Measurements from ENCODE around the gene TRPC6. TPM values are rescaled to one million over a fixed set of nuclear protein-coding genes. Genes with fewer than 3 reads are reported as not detected.

The TRPC6 gene
- total and polyA plus RNA-seq, 2 of the 8 experiments (the other 6 are each of a cell fraction or from before 2014, with no cell fraction given) = 0.26 to 0.39 TPM

DNA sequence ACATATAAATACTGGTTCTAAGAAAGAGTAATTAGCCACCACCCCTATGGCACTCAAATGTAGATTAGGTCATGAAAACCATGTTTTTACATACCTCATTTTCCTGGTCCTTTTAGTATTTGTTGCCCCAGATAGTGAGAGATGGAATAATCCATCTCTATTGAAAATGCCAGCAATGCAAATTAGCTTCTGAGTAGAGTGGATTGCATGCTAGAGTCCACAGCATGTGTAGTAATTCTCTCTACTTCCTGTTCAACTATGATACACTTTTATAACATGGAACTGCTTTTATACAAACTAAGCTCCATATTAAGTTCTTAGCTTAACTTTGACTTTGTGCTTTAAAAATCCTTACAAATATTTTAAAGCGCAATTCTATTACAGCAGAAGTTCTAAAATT is 73.2 kb downstream of the TRPC6 start (continued):
- TF ChIP-seq HDAC2 (IDR thresholded peaks at IDR 0.05; ENCODE audit: borderline replicate concordance in 1 of 2, low read depth in 2 of 2, low read length in 2 of 2) (no peak), CBX5 (IDR thresholded peaks at IDR 0.05; ENCODE audit: low read depth, low read length) (no peak), NANOG (IDR thresholded peaks at IDR 0.05; ENCODE audit: insufficient read depth, low read depth, low read length, poor library complexity, severe bottlenecking) (no peak)
